IMR-90 (cell line): ENCODE measurements around the gene FBXW11. TPM values are rescaled to one million over a fixed set of nuclear protein-coding genes. Genes with fewer than 3 reads are reported as not detected.

ENCODE experiments used
- ATAC-seq: fragments of 200-7000 bp; cut with Tn5 transposase; 2 replicates; pipeline ENCODE4 v1.9.1; 2020; ENCODE audit warnings: low read depth, mild to moderate bottlenecking, moderate library complexity
- BruUV-seq: library from RNA; stranded (reverse); fragments of 400-500 nt; replicated peaks from 2 replicates; lab custom pipeline; 2021; lab: Mats Ljungman, UMichigan
- CTCF ChIA-PET: fragments of 300-600 bp; formaldehyde crosslinking; extraction: SDS; loops from one replicate; lab custom pipeline; 2021; ENCODE audit warnings: antibody characterized with exemption; lab: Yijun Ruan, JAX
- POLR2A ChIA-PET: fragments of 300-600 bp; sonication (Branson Sonifier 250); formaldehyde crosslinking; loops from one replicate; lab custom pipeline; 2022; ENCODE audit warnings: antibody characterized with exemption; ENCODE audit not compliant: unreplicated experiment; lab: Charles Lee
- DNase-seq: peaks from one replicate; pipeline ENCODE4 v3.0.0; 2013
- H2AFZ ChIP-seq: replicated peaks from 2 replicates; pipeline ENCODE3; 2013; ENCODE audit warnings: low read length, mild to moderate bottlenecking; ENCODE audit not compliant: poor library complexity
- H2AK5ac ChIP-seq: 2 replicates; pipeline ENCODE4 v1.6.1; 2013; ENCODE audit warnings: low read depth, low read length, inconsistent platforms
- H2AK9ac ChIP-seq: replicated peaks from 2 replicates; pipeline ENCODE3; 2013; ENCODE audit warnings: mild to moderate bottlenecking, low read depth, low read length, moderate library complexity; ENCODE audit not compliant: poor library complexity
- H2BK120ac ChIP-seq: 2 replicates; pipeline ENCODE4 v1.6.1; 2013; ENCODE audit warnings: low read depth, low read length, inconsistent platforms
- H2BK15ac ChIP-seq: 3 replicates; pipeline ENCODE4 v1.6.1; 2013; ENCODE audit warnings: low read depth, low read length, inconsistent platforms
- H2BK20ac ChIP-seq: 2 replicates; pipeline ENCODE4 v1.6.1; 2013; ENCODE audit warnings: low read depth, mild to moderate bottlenecking, inconsistent platforms, low read length, moderate library complexity
- H2BK5ac ChIP-seq: 2 replicates; pipeline ENCODE4 v1.6.1; 2013; ENCODE audit warnings: mild to moderate bottlenecking, low read depth, low read length, inconsistent platforms; ENCODE audit not compliant: poor library complexity, severe bottlenecking
- H3K14ac ChIP-seq: replicated peaks from 2 replicates; pipeline ENCODE4 v1.6.1; 2013; ENCODE audit warnings: low read depth, low read length, inconsistent platforms
- H3K18ac ChIP-seq: 2 replicates; pipeline ENCODE4 v1.6.1; 2013; ENCODE audit warnings: low read depth, low read length, control low read depth
- H3K23ac ChIP-seq: 2 replicates; pipeline ENCODE4 v1.6.1; 2013; ENCODE audit warnings: low read depth, low read length, inconsistent platforms
- H3K27ac ChIP-seq: 2 replicates; pipeline ENCODE4 v1.5.1; 2013; ENCODE audit warnings: mild to moderate bottlenecking, control low read depth, low read length; ENCODE audit not compliant: insufficient read depth
- H3K27me3 ChIP-seq: 2 replicates; pipeline ENCODE4 v1.6.1; 2013; ENCODE audit warnings: low read length; ENCODE audit not compliant: control insufficient read depth, insufficient read depth
- H3K36me3 ChIP-seq: 2 replicates; pipeline ENCODE4 v1.6.1; 2013; ENCODE audit warnings: low read length, mixed read lengths; ENCODE audit not compliant: control insufficient read depth, insufficient read depth
- H3K4ac ChIP-seq: 2 replicates; pipeline ENCODE4 v1.6.1; 2013; ENCODE audit warnings: low read depth, low read length, inconsistent platforms
- H3K4me1 ChIP-seq: 2 replicates; pipeline ENCODE4 v1.6.1; 2013; ENCODE audit warnings: low read length, mixed read lengths; ENCODE audit not compliant: control insufficient read depth, insufficient read depth
- H3K4me2 ChIP-seq: 2 replicates; pipeline ENCODE4 v1.6.1; 2013; ENCODE audit warnings: low read depth, mild to moderate bottlenecking, control low read depth, low read length, moderate library complexity
- H3K4me3 ChIP-seq: 2 replicates; pipeline ENCODE4 v1.5.1; 2013; ENCODE audit warnings: low read depth, mild to moderate bottlenecking, control low read depth, low read length, moderate library complexity; ENCODE audit not compliant: insufficient read depth
- H3K56ac ChIP-seq: 2 replicates; pipeline ENCODE4 v1.6.1; 2013; ENCODE audit warnings: low read length, inconsistent platforms; ENCODE audit not compliant: insufficient read depth; ENCODE audit errors: extremely low read depth
- H3K79me1 ChIP-seq, 2 experiments: 2 replicates each; pipeline ENCODE4 v1.6.1; 2013; ENCODE audit warnings: low read length in 2 of 2, inconsistent platforms in 1 of 2, low read depth in 1 of 2
- H3K9ac ChIP-seq: 2 replicates; pipeline ENCODE4 v1.6.1; 2013; ENCODE audit warnings: low read depth, low read length, control low read depth
- H3K9me1 ChIP-seq: 2 replicates; pipeline ENCODE4 v1.6.1; 2013; ENCODE audit warnings: low read length, inconsistent platforms; ENCODE audit not compliant: insufficient read depth
- H3K9me3 ChIP-seq: 2 replicates; pipeline ENCODE4 v1.6.1; 2013; ENCODE audit warnings: low read length; ENCODE audit not compliant: control insufficient read depth, insufficient read depth
- H4K20me1 ChIP-seq: 2 replicates; pipeline ENCODE4 v1.6.1; 2013; ENCODE audit warnings: low read length, inconsistent platforms; ENCODE audit not compliant: insufficient read depth
- H4K5ac ChIP-seq: 2 replicates; pipeline ENCODE4 v1.6.1; 2013; ENCODE audit warnings: mild to moderate bottlenecking, low read depth, low read length, control low read depth
- H4K8ac ChIP-seq, 2 experiments: 2 replicates each; pipeline ENCODE4 v1.6.1; 2013; ENCODE audit warnings: low read depth in 2 of 2, low read length in 2 of 2, control low read depth in 1 of 2, inconsistent platforms in 1 of 2
- H4K91ac ChIP-seq: 2 replicates; pipeline ENCODE4 v1.6.1; 2013; ENCODE audit warnings: low read depth, low read length, inconsistent platforms; ENCODE audit not compliant: insufficient read depth
- BHLHE40 ChIP-seq: fragments of 150-350 bp; IDR thresholded peaks from 2 replicates; pipeline ENCODE4 v1.6.1; 2016; ENCODE audit warnings: mild to moderate bottlenecking, low read depth, low read length
- CEBPB ChIP-seq: IDR thresholded peaks from 2 replicates; pipeline ENCODE4 v1.6.1; 2012; ENCODE audit warnings: low read depth, low read length, improper control_type of control experiment
- ELK1 ChIP-seq: fragments of 150-350 bp; IDR thresholded peaks from 2 replicates; pipeline ENCODE4 v1.6.1; 2016; ENCODE audit warnings: low read depth, mild to moderate bottlenecking, low read length, moderate library complexity, borderline replicate concordance
- FOS ChIP-seq: fragments of 150-350 bp; IDR thresholded peaks from 2 replicates; pipeline ENCODE4 v1.6.1; 2016; ENCODE audit warnings: low read depth, low read length
- MAFK ChIP-seq: IDR thresholded peaks from 2 replicates; pipeline ENCODE4 v1.6.1; 2012; ENCODE audit warnings: low read depth, low read length, improper control_type of control experiment
- MAZ ChIP-seq: IDR thresholded peaks from 2 replicates; pipeline ENCODE4 v1.6.1; 2012; ENCODE audit warnings: low read depth, mild to moderate bottlenecking, low read length, improper control_type of control experiment, moderate library complexity, borderline replicate concordance
- POLR2A ChIP-seq: IDR thresholded peaks from 2 replicates; pipeline ENCODE4 v1.6.1; 2012; ENCODE audit warnings: mild to moderate bottlenecking, low read depth, low read length
- RAD21 ChIP-seq: IDR thresholded peaks from 2 replicates; pipeline ENCODE4 v1.6.1; 2012; ENCODE audit warnings: low read length, improper control_type of control experiment
- RCOR1 ChIP-seq: IDR thresholded peaks from 2 replicates; pipeline ENCODE4 v1.6.1; 2012; ENCODE audit warnings: mild to moderate bottlenecking, low read length, improper control_type of control experiment; ENCODE audit not compliant: insufficient replicate concordance
- RFX5 ChIP-seq: IDR thresholded peaks from 2 replicates; pipeline ENCODE4 v1.8.0; 2012; ENCODE audit warnings: low read depth, mild to moderate bottlenecking, low read length, moderate library complexity
- SMC3 ChIP-seq: fragments of 150-350 bp; IDR thresholded peaks from 2 replicates; pipeline ENCODE4 v1.6.1; 2016; ENCODE audit warnings: low read depth, mild to moderate bottlenecking, antibody characterized with exemption, low read length, moderate library complexity
- WGBS, 2 experiments: methylation state at CpG; one replicate each; pipeline versions ENCODE4 v1.1.5 to v1.1.7; 2013; ENCODE audit warnings: missing lambda C conversion rate in 2 of 2; ENCODE audit not compliant: insufficient read length in 1 of 2; ENCODE audit errors: extremely low coverage in 2 of 2; 5-methylcytosine and 5-hydroxymethylcytosine counted together
- dilution Hi-C: fragments of 300-500 bp; cut with HindIII; formaldehyde crosslinking; loops from one replicate; pipeline ENCODE4 v1.14.3; 2018; ENCODE audit warnings: low sequenced_read_pairs; ENCODE audit not compliant: unreplicated experiment
- in situ Hi-C: fragments of 300-500 bp; cut with MboI; formaldehyde crosslinking; loops from 3 replicates; pipeline ENCODE4 v1.14.3; 2019; ENCODE audit warnings: low sequenced_read_pairs, inconsistent platforms, mixed read lengths
- intact Hi-C: fragments of 100-400 bp; cut with micrococcal nuclease; formaldehyde crosslinking; loops from 2 replicates; pipeline ENCODE4 v1.10.0; 2022
- polyA plus RNA-seq, 3 experiments: library from polyadenylated mRNA; depleted of rRNA; stranded (reverse); fragments of >200 nt; gene quantifications; 2 replicates each; pipeline ENCODE4 v1.2.3, GENCODE V29; 2012; ENCODE audit warnings: low replicate concordance in 1 of 3
- total RNA-seq: library from RNA; depleted of rRNA; stranded (reverse); fragments of >200 nt; gene quantifications from 2 replicates; pipeline ENCODE4 v1.2.3, GENCODE V29; 2012

FBXW11 gene
- total and polyA plus RNA-seq, 2 of the 4 experiments (the other 2 are of a cell fraction), result 34.3 to 97.1 TPM

DNA sequence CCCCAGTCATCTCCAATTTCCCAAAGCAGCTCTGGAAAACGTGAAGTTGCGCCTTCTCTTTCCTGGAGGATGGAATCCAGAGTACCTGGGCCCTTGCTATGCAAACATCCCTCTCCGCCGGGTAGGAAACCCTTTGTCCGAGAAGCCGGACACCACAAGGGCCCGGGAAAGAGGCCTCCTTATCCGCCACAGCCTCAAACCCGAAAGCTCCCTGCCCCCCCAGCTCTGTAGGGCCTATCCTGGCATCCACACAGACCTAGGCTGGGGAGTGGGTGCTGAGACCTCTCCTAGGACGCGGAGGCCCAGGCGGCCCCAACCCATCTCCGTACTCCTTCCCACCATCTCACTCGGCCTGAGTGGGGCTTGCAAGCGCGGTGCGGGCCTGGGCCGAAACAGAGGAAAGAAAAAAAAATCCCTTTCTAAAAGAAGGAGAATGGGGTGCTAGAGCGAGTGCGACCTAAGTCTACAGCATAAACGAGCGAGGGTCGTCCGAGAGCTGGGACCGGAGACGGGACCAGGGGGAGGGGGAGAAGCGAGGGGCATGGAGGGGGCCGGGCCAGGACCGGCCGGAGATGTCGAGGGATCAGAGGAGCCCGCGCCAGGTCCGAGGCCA is 624 bp downstream of the FBXW11 start (continued):
- TF ChIP-seq BHLHE40 (no peak), MAFK (no peak)

DNA sequence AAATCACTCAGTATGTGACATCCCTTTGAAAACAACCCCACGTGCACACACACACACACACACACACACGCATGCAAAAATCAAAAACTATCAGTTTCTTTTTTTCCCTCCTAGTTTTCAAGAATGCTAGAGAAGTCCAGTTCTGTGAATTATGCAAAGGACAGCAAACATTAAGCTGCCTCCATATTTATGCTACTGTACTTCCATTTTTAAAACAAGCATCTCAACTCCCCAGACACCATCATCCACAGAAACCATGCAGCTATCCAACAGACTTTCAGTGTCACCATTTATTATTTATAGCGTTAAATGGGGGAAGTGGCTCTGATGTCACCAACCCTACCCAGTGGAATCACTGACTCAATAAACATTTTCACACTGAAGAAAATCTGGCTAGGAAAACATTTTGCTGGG is 1.6 kb downstream of the FBXW11 start:
- no peak overlapping the region for H2AK9ac ChIP-seq
- H2AFZ ChIP-seq, result no peak overlapping the region
- H2BK20ac ChIP-seq, result no peak overlapping the region
- TF ChIP-seq RAD21, result no peak
- TF ChIP-seq SMC3, result no peak
- no peak for TF ChIP-seq MAFK
- TF ChIP-seq RCOR1, result no peak
- TF ChIP-seq FOS, result no peak
- no peak for TF ChIP-seq BHLHE40
- no peak for TF ChIP-seq POLR2A
- no peak for TF ChIP-seq MAZ
- no peak for TF ChIP-seq RFX5
- no peak for TF ChIP-seq ELK1
- TF ChIP-seq CEBPB, result no peak
- H3K4me1 ChIP-seq, result peaks cover 6% of the 10 kb centered on the region; the same call in 1 of the 2 replicates
- no CpG with 5 or more reads among the region's 3 CpGs for WGBS, 2 experiments
- H4K91ac ChIP-seq, result no peak overlapping the region
- DNase-seq (no peak), ATAC-seq (no peak)
- POLR2A ChIA-PET, result interaction anchor here (0.7 kb wide), 1 partner anchor 221 kb away, joined by 5 read pairs; no protein-coding TSS in a partner anchor
- H3K18ac ChIP-seq, result no peak overlapping the region
- H4K20me1 ChIP-seq, result peaks cover 62% of the 10 kb centered on the region
- intact Hi-C loops (loop anchor here (5.0 kb wide), 1 partner anchor 182 kb away; the partner anchor contains the start of gene STK10), dilution Hi-C loops (no loop called here), in situ Hi-C loops (no loop called here)
- no peak overlapping the region for H4K5ac ChIP-seq
- H2BK120ac ChIP-seq, result no peak overlapping the region
- H3K79me1 ChIP-seq, result peaks cover 11 to 72% of the 10 kb centered on the region in 2 experiments
- CTCF ChIA-PET, result interaction anchor here (3.4 kb wide), 1 partner anchor 93 kb away, joined by 18 read pairs; no protein-coding TSS in a partner anchor
- H3K36me3 ChIP-seq, result no peaks in the 10 kb centered on the region
- H3K4me3 ChIP-seq, result peak overlapping the region; percentile 77
- BruUV-seq, result no TSS peak
- peak overlapping the region; percentile 91 for H3K14ac ChIP-seq
- no peaks in the 10 kb centered on the region for H3K9me3 ChIP-seq
- no peak overlapping the region; the same call in 1 of the 2 replicates for H3K56ac ChIP-seq
- no peak overlapping the region for H4K8ac ChIP-seq
- H3K4me2 ChIP-seq, result peak overlapping the region; percentile 98
- H3K9me1 ChIP-seq, result peaks cover 13% of the 10 kb centered on the region
- peak overlapping the region; percentile 79 for H3K23ac ChIP-seq
- peak overlapping the region; percentile 59; the same call in 1 of the 2 replicates for H3K4ac ChIP-seq
- no peak overlapping the region for H2AK5ac ChIP-seq
- peak overlapping the region; percentile 98; the same call in 1 of the 2 replicates for H3K9ac ChIP-seq
- no peak overlapping the region for H2BK15ac ChIP-seq
- no peaks in the 10 kb centered on the region for H3K27me3 ChIP-seq
- H2BK5ac ChIP-seq, result peak overlapping the region; percentile 4
- no peak overlapping the region for H3K27ac ChIP-seq
